GM23338 (cell line): ENCODE results near the gene NME3. TPM values are rescaled to one million over a fixed set of nuclear protein-coding genes. Genes with fewer than 3 reads are reported as not detected.

Experiments used
- ATAC-seq: fragments of 200-7000 bp; cut with Tn5 transposase; 3 replicates; pipeline ENCODE4 v1.9.1; 2020
- DNase-seq: peaks from one replicate; pipeline ENCODE4 v3.0.0-alpha.2; 2015; ENCODE audit warnings: low spot score
- H2AFZ ChIP-seq: fragments of 200-600 bp; sonication (generic); 2 replicates; pipeline ENCODE4 v1.8.0; 2016; ENCODE audit warnings: antibody characterized with exemption, mild to moderate bottlenecking, moderate library complexity
- H3F3A ChIP-seq: fragments of 200-600 bp; sonication (generic); replicated peaks from 2 replicates; pipeline ENCODE4 v1.8.0; 2017; ENCODE audit warnings: antibody characterized with exemption, mixed run types, low read depth
- H3K27ac ChIP-seq: fragments of 200-600 bp; sonication (generic); 2 replicates; pipeline ENCODE4 v1.6.1; 2016; ENCODE audit warnings: low read depth
- H3K27me3 ChIP-seq: fragments of 200-600 bp; sonication (generic); 2 replicates; pipeline ENCODE4 v1.8.0; 2016; ENCODE audit warnings: mild to moderate bottlenecking, mixed run types, moderate library complexity; ENCODE audit not compliant: insufficient read depth
- H3K36me3 ChIP-seq: fragments of 200-600 bp; sonication (generic); 2 replicates; pipeline ENCODE4 v1.8.0; 2016; ENCODE audit warnings: mild to moderate bottlenecking; ENCODE audit not compliant: insufficient read depth
- H3K4me1 ChIP-seq: fragments of 200-600 bp; sonication (generic); 2 replicates; pipeline ENCODE4 v1.8.0; 2016; ENCODE audit warnings: mild to moderate bottlenecking, moderate library complexity; ENCODE audit not compliant: insufficient read depth
- H3K4me2 ChIP-seq: fragments of 200-600 bp; sonication (generic); 2 replicates; pipeline ENCODE4 v1.7.1; 2017; ENCODE audit warnings: mixed run types
- H3K4me3 ChIP-seq: fragments of 200-600 bp; sonication (generic); 2 replicates; pipeline ENCODE4 v1.6.1; 2016; ENCODE audit warnings: mixed run types
- H3K79me2 ChIP-seq: fragments of 200-600 bp; sonication (generic); replicated peaks from 2 replicates; pipeline ENCODE4 v1.8.0; 2017; ENCODE audit warnings: mild to moderate bottlenecking; ENCODE audit not compliant: insufficient read depth
- H3K9me2 ChIP-seq: fragments of 200-600 bp; sonication (generic); 2 replicates; pipeline ENCODE4 v1.8.0; 2017; ENCODE audit not compliant: insufficient read depth
- H4K20me1 ChIP-seq: fragments of 200-600 bp; sonication (generic); replicated peaks from 2 replicates; pipeline ENCODE4 v1.8.0; 2017; ENCODE audit warnings: mild to moderate bottlenecking; ENCODE audit not compliant: insufficient read depth
- H3K27ac Mint-ChIP-seq: 2 replicates; pipeline ENCODE4 v1.8.0; 2020; ENCODE audit warnings: inconsistent platforms, mild to moderate bottlenecking, moderate library complexity, mixed read lengths
- H3K27me3 Mint-ChIP-seq: 3 replicates; pipeline ENCODE4 v1.8.0; 2022; ENCODE audit warnings: low read depth, mild to moderate bottlenecking, moderate library complexity, mixed read lengths, inconsistent platforms; ENCODE audit not compliant: insufficient read depth, poor library complexity
- H3K36me3 Mint-ChIP-seq: 3 replicates; pipeline ENCODE4 v1.8.0; 2021; ENCODE audit warnings: low read depth, mild to moderate bottlenecking, inconsistent platforms, moderate library complexity, mixed read lengths
- H3K4me1 Mint-ChIP-seq: 3 replicates; pipeline ENCODE4 v1.8.0; 2020; ENCODE audit warnings: mild to moderate bottlenecking, inconsistent platforms, mixed read lengths
- H3K4me3 Mint-ChIP-seq: 3 replicates; pipeline ENCODE4 v1.8.0; 2021; ENCODE audit warnings: moderate library complexity, mild to moderate bottlenecking, inconsistent platforms, mixed read lengths
- H3K9me3 Mint-ChIP-seq: 3 replicates; pipeline ENCODE4 v1.8.0; 2020; ENCODE audit warnings: moderate library complexity, mild to moderate bottlenecking, inconsistent platforms, mixed read lengths
- CREB1 ChIP-seq: fragments of 250-450 bp; sonication (Bioruptor Pico); IDR thresholded peaks from 2 replicates; pipeline ENCODE4 v1.5.0; 2020; ENCODE audit warnings: low read depth, mild to moderate bottlenecking, moderate library complexity
- ETS1 ChIP-seq: IDR thresholded peaks from 2 replicates; pipeline ENCODE4 v1.6.1; 2016; ENCODE audit warnings: antibody characterized with exemption
- EZH2 ChIP-seq: fragments of 200-600 bp; sonication (generic); IDR thresholded peaks from one replicate; pipeline ENCODE4 v1.8.0; 2017; ENCODE audit warnings: antibody characterized with exemption, mild to moderate bottlenecking, low read depth; ENCODE audit not compliant: unreplicated experiment
- EZH2phosphoT487 ChIP-seq: fragments of 200-600 bp; sonication (generic); IDR thresholded peaks from one replicate; pipeline ENCODE4 v1.8.1; 2018; ENCODE audit warnings: antibody characterized with exemption; ENCODE audit not compliant: unreplicated experiment
- JUNB ChIP-seq: IDR thresholded peaks from one replicate; pipeline ENCODE4 v1.6.1; 2016; ENCODE audit warnings: antibody characterized with exemption; ENCODE audit not compliant: unreplicated experiment
- NANOG ChIP-seq: IDR thresholded peaks from 2 replicates; pipeline ENCODE4 v1.6.1; 2016; ENCODE audit warnings: antibody characterized with exemption, borderline replicate concordance
- POLR2AphosphoS5 ChIP-seq: IDR thresholded peaks from 2 replicates; pipeline ENCODE4 v1.6.1; 2016; ENCODE audit warnings: antibody characterized with exemption, low read depth
- STAT1 ChIP-seq: IDR thresholded peaks from one replicate; pipeline ENCODE4 v1.6.1; 2016; ENCODE audit warnings: antibody characterized with exemption; ENCODE audit not compliant: unreplicated experiment
- ZNF114 ChIP-seq: fragments of 250-450 bp; sonication (Bioruptor Pico); IDR thresholded peaks from 2 replicates; pipeline ENCODE4 v1.5.0; 2020; ENCODE audit warnings: mild to moderate bottlenecking, moderate library complexity
- ZNF331 ChIP-seq: fragments of 250-450 bp; sonication (Bioruptor Pico); IDR thresholded peaks from 2 replicates; pipeline ENCODE4 v1.5.0; 2020; ENCODE audit warnings: low read depth, mild to moderate bottlenecking, moderate library complexity
- polyA plus RNA-seq: library from polyadenylated mRNA; unstranded; fragments of >200 nt; fragmentation: Nextera tagmentation; extraction: Ambion mirVana; gene quantifications from 2 replicates; pipeline ENCODE4 v1.2.1, GENCODE V29; 2016
- total RNA-seq: library from RNA; depleted of rRNA; stranded (reverse); fragments of >200 nt; shearing (Covaris generic); gene quantifications from 2 replicates; pipeline ENCODE4 v1.2.3, GENCODE V29; 2014
- TF ChIP-seq, protein P1 (sequence below): fragments of 250-450 bp; sonication (Bioruptor Pico); IDR thresholded peaks from 2 replicates; pipeline ENCODE4 v1.5.0; 2020; ENCODE audit warnings: mild to moderate bottlenecking, moderate library complexity
- TF ChIP-seq, protein P2 (sequence below), 2 experiments: fragments of 200-600 bp in 1 of 2; sonication (generic) in 1 of 2; conservative IDR thresholded peaks; 2 replicates each; pipeline versions ENCODE4 v1.5.1 to v1.6.1; 2016 to 2017; ENCODE audit warnings: antibody characterized with exemption in 2 of 2, low read depth in 2 of 2, mild to moderate bottlenecking in 2 of 2, moderate library complexity in 1 of 2
- TF ChIP-seq, protein P3 (sequence below): IDR thresholded peaks from one replicate; pipeline ENCODE4 v1.6.1; 2018; ENCODE audit warnings: antibody characterized with exemption; ENCODE audit not compliant: unreplicated experiment

NME3 gene
- total and polyA plus RNA-seq, 2 experiments from 2014 or later = 95.3 to 130 TPM

DNA sequence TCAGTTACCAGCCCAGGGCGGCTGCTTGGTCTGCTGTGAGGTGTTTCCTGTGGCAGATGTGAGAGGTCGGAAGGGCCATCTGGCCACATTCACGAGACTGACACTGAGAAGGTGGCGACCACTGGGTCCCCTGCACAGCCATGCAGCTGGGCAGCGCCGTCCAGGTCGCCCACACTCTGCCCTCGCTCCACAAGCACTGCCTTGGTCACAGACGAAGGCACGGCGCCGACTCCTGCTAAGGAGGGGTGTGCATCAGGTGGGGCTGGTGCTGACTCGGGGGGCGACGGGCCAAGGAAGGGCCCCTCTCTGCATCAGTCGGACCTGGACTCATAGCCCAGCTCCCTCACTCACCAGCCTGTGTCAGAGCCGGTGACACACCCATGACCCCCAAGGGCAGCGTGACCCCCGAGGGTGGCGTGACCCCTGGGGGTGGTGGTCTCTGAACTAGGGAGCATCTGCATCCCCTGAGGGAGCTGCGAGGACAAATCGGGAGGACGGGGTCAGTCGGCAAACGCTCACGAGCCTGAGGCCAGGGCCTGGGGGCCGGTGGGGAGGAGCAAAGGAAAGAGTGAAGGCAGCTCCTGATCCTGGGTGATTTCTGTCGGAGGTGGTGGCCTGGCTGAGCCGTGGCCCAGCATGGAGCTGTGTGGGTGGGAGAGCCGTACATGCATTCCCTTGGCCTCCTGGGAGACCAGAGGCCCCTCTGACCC lies 30.4 kb downstream of the NME3 start:
- Mint-ChIP-seq H3K9me3 (peaks cover 3% of the 10 kb centered on the region; the same call in 2 of the 3 replicates), H3K4me3 (no peak overlapping the region), H3K27me3 (peaks cover 6% of the 10 kb centered on the region), H3K4me1 (no peaks in the 10 kb centered on the region), H3K27ac (no peak overlapping the region; the same call in 1 of the 2 replicates), H3K36me3 (peaks cover 8% of the 10 kb centered on the region; the same call in 2 of the 3 replicates)
- no peak overlapping the region for H3K27ac ChIP-seq
- ATAC-seq (no peak), DNase-seq (no peak)
- H3K36me3 ChIP-seq = no peaks in the 10 kb centered on the region
- H4K20me1 ChIP-seq = no peaks in the 10 kb centered on the region
- H2AFZ ChIP-seq = no peak overlapping the region
- peaks cover 36% of the 10 kb centered on the region for H3F3A ChIP-seq
- H3K4me2 ChIP-seq = no peak overlapping the region
- TF ChIP-seq POLR2AphosphoS5 = no peak
- TF ChIP-seq EZH2 = no peak
- no peak for TF ChIP-seq ETS1
- no peak for TF ChIP-seq STAT1
- TF ChIP-seq ZNF331 (CRISPR knock-in tag) = no peak
- TF ChIP-seq, protein P1, sequence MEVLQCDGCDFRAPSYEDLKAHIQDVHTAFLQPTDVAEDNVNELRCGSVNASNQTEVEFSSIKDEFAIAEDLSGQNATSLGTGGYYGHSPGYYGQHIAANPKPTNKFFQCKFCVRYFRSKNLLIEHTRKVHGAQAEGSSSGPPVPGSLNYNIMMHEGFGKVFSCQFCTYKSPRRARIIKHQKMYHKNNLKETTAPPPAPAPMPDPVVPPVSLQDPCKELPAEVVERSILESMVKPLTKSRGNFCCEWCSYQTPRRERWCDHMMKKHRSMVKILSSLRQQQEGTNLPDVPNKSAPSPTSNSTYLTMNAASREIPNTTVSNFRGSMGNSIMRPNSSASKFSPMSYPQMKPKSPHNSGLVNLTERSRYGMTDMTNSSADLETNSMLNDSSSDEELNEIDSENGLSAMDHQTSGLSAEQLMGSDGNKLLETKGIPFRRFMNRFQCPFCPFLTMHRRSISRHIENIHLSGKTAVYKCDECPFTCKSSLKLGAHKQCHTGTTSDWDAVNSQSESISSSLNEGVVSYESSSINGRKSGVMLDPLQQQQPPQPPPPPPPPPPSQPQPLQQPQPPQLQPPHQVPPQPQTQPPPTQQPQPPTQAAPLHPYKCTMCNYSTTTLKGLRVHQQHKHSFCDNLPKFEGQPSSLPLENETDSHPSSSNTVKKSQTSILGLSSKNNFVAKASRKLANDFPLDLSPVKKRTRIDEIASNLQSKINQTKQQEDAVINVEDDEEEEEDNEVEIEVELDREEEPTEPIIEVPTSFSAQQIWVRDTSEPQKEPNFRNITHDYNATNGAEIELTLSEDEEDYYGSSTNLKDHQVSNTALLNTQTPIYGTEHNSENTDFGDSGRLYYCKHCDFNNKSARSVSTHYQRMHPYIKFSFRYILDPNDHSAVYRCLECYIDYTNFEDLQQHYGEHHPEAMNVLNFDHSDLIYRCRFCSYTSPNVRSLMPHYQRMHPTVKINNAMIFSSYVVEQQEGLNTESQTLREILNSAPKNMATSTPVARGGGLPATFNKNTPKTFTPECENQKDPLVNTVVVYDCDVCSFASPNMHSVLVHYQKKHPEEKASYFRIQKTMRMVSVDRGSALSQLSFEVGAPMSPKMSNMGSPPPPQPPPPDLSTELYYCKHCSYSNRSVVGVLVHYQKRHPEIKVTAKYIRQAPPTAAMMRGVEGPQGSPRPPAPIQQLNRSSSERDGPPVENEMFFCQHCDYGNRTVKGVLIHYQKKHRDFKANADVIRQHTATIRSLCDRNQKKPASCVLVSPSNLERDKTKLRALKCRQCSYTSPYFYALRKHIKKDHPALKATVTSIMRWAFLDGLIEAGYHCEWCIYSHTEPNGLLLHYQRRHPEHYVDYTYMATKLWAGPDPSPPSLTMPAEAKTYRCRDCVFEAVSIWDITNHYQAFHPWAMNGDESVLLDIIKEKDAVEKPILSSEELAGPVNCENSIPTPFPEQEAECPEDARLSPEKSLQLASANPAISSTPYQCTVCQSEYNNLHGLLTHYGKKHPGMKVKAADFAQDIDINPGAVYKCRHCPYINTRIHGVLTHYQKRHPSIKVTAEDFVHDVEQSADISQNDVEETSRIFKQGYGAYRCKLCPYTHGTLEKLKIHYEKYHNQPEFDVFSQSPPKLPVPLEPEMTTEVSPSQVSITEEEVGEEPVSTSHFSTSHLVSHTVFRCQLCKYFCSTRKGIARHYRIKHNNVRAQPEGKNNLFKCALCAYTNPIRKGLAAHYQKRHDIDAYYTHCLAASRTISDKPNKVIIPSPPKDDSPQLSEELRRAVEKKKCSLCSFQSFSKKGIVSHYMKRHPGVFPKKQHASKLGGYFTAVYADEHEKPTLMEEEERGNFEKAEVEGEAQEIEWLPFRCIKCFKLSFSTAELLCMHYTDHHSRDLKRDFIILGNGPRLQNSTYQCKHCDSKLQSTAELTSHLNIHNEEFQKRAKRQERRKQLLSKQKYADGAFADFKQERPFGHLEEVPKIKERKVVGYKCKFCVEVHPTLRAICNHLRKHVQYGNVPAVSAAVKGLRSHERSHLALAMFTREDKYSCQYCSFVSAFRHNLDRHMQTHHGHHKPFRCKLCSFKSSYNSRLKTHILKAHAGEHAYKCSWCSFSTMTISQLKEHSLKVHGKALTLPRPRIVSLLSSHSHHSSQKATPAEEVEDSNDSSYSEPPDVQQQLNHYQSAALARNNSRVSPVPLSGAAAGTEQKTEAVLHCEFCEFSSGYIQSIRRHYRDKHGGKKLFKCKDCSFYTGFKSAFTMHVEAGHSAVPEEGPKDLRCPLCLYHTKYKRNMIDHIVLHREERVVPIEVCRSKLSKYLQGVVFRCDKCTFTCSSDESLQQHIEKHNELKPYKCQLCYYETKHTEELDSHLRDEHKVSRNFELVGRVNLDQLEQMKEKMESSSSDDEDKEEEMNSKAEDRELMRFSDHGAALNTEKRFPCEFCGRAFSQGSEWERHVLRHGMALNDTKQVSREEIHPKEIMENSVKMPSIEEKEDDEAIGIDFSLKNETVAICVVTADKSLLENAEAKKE (CRISPR knock-in tag) = no peak
- no peak for TF ChIP-seq ZNF114 (CRISPR knock-in tag)
- no peak for TF ChIP-seq NANOG
- no peak for TF ChIP-seq JUNB
- TF ChIP-seq CREB1 (CRISPR knock-in tag) = no peak
- no peak for TF ChIP-seq EZH2phosphoT487
- TF ChIP-seq, protein P2, sequence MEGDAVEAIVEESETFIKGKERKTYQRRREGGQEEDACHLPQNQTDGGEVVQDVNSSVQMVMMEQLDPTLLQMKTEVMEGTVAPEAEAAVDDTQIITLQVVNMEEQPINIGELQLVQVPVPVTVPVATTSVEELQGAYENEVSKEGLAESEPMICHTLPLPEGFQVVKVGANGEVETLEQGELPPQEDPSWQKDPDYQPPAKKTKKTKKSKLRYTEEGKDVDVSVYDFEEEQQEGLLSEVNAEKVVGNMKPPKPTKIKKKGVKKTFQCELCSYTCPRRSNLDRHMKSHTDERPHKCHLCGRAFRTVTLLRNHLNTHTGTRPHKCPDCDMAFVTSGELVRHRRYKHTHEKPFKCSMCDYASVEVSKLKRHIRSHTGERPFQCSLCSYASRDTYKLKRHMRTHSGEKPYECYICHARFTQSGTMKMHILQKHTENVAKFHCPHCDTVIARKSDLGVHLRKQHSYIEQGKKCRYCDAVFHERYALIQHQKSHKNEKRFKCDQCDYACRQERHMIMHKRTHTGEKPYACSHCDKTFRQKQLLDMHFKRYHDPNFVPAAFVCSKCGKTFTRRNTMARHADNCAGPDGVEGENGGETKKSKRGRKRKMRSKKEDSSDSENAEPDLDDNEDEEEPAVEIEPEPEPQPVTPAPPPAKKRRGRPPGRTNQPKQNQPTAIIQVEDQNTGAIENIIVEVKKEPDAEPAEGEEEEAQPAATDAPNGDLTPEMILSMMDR (conservative IDR thresholded peaks at IDR 0.05; ENCODE audit: low read depth in 2 of 2) = no peak
- TF ChIP-seq, protein P3, sequence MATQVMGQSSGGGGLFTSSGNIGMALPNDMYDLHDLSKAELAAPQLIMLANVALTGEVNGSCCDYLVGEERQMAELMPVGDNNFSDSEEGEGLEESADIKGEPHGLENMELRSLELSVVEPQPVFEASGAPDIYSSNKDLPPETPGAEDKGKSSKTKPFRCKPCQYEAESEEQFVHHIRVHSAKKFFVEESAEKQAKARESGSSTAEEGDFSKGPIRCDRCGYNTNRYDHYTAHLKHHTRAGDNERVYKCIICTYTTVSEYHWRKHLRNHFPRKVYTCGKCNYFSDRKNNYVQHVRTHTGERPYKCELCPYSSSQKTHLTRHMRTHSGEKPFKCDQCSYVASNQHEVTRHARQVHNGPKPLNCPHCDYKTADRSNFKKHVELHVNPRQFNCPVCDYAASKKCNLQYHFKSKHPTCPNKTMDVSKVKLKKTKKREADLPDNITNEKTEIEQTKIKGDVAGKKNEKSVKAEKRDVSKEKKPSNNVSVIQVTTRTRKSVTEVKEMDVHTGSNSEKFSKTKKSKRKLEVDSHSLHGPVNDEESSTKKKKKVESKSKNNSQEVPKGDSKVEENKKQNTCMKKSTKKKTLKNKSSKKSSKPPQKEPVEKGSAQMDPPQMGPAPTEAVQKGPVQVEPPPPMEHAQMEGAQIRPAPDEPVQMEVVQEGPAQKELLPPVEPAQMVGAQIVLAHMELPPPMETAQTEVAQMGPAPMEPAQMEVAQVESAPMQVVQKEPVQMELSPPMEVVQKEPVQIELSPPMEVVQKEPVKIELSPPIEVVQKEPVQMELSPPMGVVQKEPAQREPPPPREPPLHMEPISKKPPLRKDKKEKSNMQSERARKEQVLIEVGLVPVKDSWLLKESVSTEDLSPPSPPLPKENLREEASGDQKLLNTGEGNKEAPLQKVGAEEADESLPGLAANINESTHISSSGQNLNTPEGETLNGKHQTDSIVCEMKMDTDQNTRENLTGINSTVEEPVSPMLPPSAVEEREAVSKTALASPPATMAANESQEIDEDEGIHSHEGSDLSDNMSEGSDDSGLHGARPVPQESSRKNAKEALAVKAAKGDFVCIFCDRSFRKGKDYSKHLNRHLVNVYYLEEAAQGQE = no peak
- H3K4me1 ChIP-seq = no peaks in the 10 kb centered on the region
- H3K9me2 ChIP-seq = no peaks in the 10 kb centered on the region
- no peaks in the 10 kb centered on the region for H3K79me2 ChIP-seq
- no peaks in the 10 kb centered on the region for H3K27me3 ChIP-seq
- no peak overlapping the region for H3K4me3 ChIP-seq
